Motor neuron (in vitro differentiated cells): Measurements from ENCODE around the gene DDX1. TPM values are rescaled to one million over a fixed set of nuclear protein-coding genes. Genes with fewer than 3 reads are reported as not detected.

Experiments
- ATAC-seq, 8 experiments: fragments of 200-7000 bp; cut with Tn5 transposase; replicated peaks in 6 of 8; 2 replicates each; pipeline ENCODE4 v1.8.0; 2021; ENCODE audit warnings: mild to moderate bottlenecking in 8 of 8, moderate library complexity in 8 of 8
- H3K27ac ChIP-seq, 2 donors: fragments of 250-450 bp; sonication (Bioruptor Pico); 2 replicates each; pipeline ENCODE4 v1.9.0; 2021; ENCODE audit warnings: antibody characterized with exemption in 2 of 2, mild to moderate bottlenecking in 2 of 2, moderate library complexity in 1 of 2
- H3K4me1 ChIP-seq, 2 donors: fragments of 250-450 bp; sonication (Bioruptor Pico); replicated peaks in 1 of 2; 2 replicates each; pipeline ENCODE4 v1.6.1; 2021; ENCODE audit warnings: antibody characterized with exemption in 2 of 2, mild to moderate bottlenecking in 2 of 2, moderate library complexity in 1 of 2
- H3K4me3 ChIP-seq, 5 donors: fragments of 250-450 bp; sonication (Bioruptor Pico); 2 replicates each; pipeline ENCODE4 v1.9.0; 2021; ENCODE audit warnings: antibody characterized with exemption in 5 of 5, mild to moderate bottlenecking in 5 of 5, moderate library complexity in 4 of 5
- WGBS, 10 experiments: fragments of 450-650 bp; shearing (Covaris generic); methylation state at CpG; one replicate each; pipeline ENCODE4 v1.0.0; 2022; 5-methylcytosine and 5-hydroxymethylcytosine counted together
- in situ Hi-C, 9 experiments: fragments of 400-800 bp; cut with MboI; loops; one replicate each; pipeline ENCODE4 v1.15.0; 2021; ENCODE audit warnings: low sequenced_read_pairs in 9 of 9, low pct_unique_long_range_greater_than_20kb in 2 of 9; ENCODE audit not compliant: unreplicated experiment in 9 of 9
- total RNA-seq, 8 experiments: library from RNA; unstranded; fragments of 300-600 nt; gene quantifications; 2 replicates each; pipeline versions ENCODE4 v1.2.3 to v1.2.4, GENCODE V29; 2022

The DDX1 gene
- total RNA-seq, 8 experiments from 2014 or later, result 64.3 to 139 (median 88.9) TPM

GRCh38 chr2:15623898-15624541 is 32.4 kb downstream of the DDX1 start:
- in situ Hi-C loops, result no loop called here
- H3K4me1 ChIP-seq, result no peaks in the 10 kb centered on the region
- ATAC-seq, result no peak

GRCh38 chr2:15624903-15625302 is 33.2 kb downstream of the DDX1 start:
- no peak for ATAC-seq
- in situ Hi-C loops, result loop anchor here in 5 of 9 experiments (25.0 kb wide), 6 partner anchors 312 to 1137 kb away; partner anchors contain the start of gene MYCN (in 2 of the 5)
- H3K4me1 ChIP-seq, result no peaks in the 10 kb centered on the region
- no peak overlapping the region for H3K27ac ChIP-seq
- no peak overlapping the region for H3K4me3 ChIP-seq

More at GRCh38 chr2:15623898-15624541, 32.4 kb downstream of the DDX1 start:
- 61 to 100% (median 78%) methylated on average over 2 to 4 of the region's 4 CpGs for WGBS, 10 experiments
- Histone ChIP-seq H3K27ac (no peak overlapping the region), H3K4me3 (no peak overlapping the region)

DNA sequence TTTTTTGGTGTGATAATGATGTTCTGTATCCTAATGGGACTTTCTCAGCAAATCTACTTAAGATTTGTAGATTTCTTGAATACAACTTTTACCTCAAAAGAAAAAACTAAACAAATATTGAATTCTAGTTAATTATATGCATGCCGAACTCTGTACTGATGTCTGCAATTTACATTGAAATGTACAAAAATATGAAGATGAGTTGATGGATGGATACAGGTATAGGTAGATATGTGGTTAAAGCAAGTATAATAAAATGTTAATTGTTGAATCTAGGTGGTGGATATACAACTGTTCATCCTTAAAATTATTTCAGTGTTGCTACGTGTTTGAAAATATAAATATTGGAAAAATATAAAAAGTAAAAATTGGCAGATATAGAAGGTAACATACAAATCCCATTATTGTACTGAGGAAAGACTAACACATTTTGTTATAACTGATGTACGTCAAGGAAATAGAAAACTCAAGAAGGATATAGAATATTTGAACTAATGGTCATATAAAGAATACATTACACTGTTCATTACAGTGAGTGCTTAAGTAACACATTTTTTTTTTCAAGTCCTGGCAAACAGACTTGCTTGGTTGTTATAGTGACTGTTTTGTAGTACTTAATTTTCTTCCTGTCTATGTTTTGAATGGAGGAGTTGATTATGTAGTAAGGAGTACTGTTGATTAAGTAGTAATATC is 33.8 kb downstream of the DDX1 start:
- 75 to 100% (median 99%) methylated on average over 2 to 3 of the region's 3 CpGs for WGBS, 10 experiments
- Histone ChIP-seq H3K27ac (no peak overlapping the region), H3K4me3 (no peak overlapping the region), H3K4me1 (no peaks in the 10 kb centered on the region)
- ATAC-seq, result no peak
- in situ Hi-C loops, result loop anchor here in 5 of 9 experiments (25.0 kb wide), 6 partner anchors 312 to 1137 kb away; partner anchors contain the start of gene MYCN (in 2 of the 5)

GRCh38 chr2:15626126-15626525 is 34.5 kb downstream of the DDX1 start:
- no peak for ATAC-seq
- Histone ChIP-seq H3K4me3 (no peak overlapping the region), H3K4me1 (no peaks in the 10 kb centered on the region), H3K27ac (no peak overlapping the region)
- in situ Hi-C loops, result loop anchor here in 5 of 9 experiments (25.0 kb wide), 6 partner anchors 311 to 1136 kb away; partner anchors contain the start of gene MYCN (in 2 of the 5)

- Histone ChIP-seq H3K4me3 (no peak overlapping the region), H3K27ac (no peak overlapping the region), H3K4me1 (no peaks in the 10 kb centered on the region)
- no peak for ATAC-seq
- in situ Hi-C loops, result loop anchor here in 5 of 9 experiments (25.0 kb wide), 6 partner anchors 310 to 1135 kb away; partner anchors contain the start of gene MYCN (in 2 of the 5)
Observed at GRCh38 chr2:15626967-15627366, 35.3 kb downstream of the DDX1 start.

DNA sequence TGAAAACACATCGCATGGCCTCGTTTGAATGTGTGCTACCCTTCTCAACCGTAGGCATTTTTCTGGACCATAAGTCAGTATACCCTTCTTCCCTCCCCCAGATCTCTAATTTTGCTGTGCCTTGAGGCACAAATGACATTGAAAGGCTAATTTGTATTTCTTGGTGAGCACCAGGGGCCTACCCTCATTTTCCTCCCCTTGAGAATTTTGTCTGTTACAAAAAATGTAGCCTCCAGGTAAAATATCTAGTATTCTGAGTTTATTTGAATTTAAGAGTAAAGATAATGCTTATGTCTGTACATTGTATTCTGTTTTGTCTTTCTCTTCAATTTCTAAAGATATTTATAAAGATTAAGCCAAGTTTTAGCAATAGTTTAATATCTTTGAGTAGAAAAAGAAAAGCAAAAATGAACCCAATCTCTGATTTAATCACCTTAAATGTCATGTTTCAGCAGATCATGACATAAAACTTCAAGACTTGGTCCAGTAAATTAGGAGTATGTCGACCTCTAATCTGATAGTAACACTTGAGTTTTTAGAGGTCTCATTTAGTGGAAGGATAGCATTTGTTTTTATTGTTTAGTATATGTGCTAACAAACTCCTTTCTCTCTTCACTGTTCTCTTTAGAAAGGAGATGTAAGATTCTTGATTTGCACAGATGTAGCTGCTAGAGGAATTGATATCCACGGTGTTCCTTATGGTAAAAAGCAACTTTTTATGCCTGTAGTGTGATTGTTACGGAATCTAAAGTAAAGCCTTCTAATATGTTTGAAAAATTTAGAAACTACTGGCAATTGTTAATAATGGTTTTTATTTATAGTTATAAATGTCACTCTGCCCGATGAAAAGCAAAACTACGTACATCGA is 36.4 kb downstream of the DDX1 start:
- no peak for ATAC-seq
- no peak overlapping the region for H3K4me3 ChIP-seq
- no peaks in the 10 kb centered on the region for H3K4me1 ChIP-seq
- 73 to 99% (median 95%) methylated on average over 2 to 9 of the region's 9 CpGs for WGBS, 10 experiments
- no peak overlapping the region for H3K27ac ChIP-seq
- in situ Hi-C loops, result loop anchor here in 5 of 9 experiments (25.0 kb wide), 6 partner anchors 309 to 1134 kb away; partner anchors contain the start of gene MYCN (in 2 of the 5)

- Histone ChIP-seq H3K27ac (no peak overlapping the region), H3K4me1 (no peaks in the 10 kb centered on the region), H3K4me3 (no peak overlapping the region)
- ATAC-seq, result no peak
- 77 to 100% (median 97%) methylated on average over 1 to 5 of the region's 5 CpGs; no CpG with 5 or more reads in 1 of the 10 experiments for WGBS, 10 experiments
- in situ Hi-C loops, result loop anchor here in 5 of 9 experiments (25.0 kb wide), 6 partner anchors 308 to 1133 kb away; partner anchors contain the start of gene MYCN (in 2 of the 5)
Observed at GRCh38 chr2:15628899-15629855, 37.5 kb downstream of the DDX1 start.

- Histone ChIP-seq H3K4me3 (no peak overlapping the region), H3K27ac (no peak overlapping the region), H3K4me1 (no peaks in the 10 kb centered on the region)
- in situ Hi-C loops, result loop anchor here in 6 of 9 experiments (10.0 to 25.0 kb wide), 7 partner anchors 304 to 1132 kb away; partner anchors contain the start of gene MYCN (in 2 of the 6)
- ATAC-seq, result no peak
- 50 to 97% (median 87%) methylated on average over 2 to 4 of the region's 4 CpGs; no CpG with 5 or more reads in 1 of the 10 experiments for WGBS, 10 experiments
Observed at GRCh38 chr2:15630121-15630977, 38.7 kb downstream of the DDX1 start.

- Histone ChIP-seq H3K4me1 (no peaks in the 10 kb centered on the region), H3K4me3 (no peak overlapping the region), H3K27ac (no peak overlapping the region)
- no peak for ATAC-seq
- in situ Hi-C loops, result loop anchor here in 6 of 9 experiments (10.0 to 25.0 kb wide), 7 partner anchors 304 to 1131 kb away; partner anchors contain the start of gene MYCN (in 2 of the 6)
- 79 to 100% (median 94%) methylated on average over 3 to 7 of the region's 7 CpGs for WGBS, 10 experiments
Observed at GRCh38 chr2:15630978-15631719, 39.5 kb downstream of the DDX1 start.

DNA sequence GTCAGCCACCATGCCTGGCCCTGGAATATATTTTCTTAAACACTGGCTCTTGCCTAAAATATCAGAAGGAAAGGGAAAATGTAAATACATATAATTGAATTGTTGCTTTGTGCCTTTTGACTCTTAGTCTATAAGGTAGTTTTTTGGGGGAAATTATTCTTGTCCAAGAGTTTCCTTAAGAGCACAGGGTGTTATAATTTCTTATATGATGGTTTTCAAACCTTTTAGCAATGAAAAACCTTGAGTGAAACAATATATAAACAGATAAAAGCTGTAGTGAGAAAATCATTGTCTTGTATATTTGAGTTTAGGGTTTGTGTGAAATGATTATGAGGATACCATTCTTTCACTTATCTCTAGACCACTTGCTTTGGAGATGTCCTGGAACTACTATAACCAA is 40.2 kb downstream of the DDX1 start:
- in situ Hi-C loops, result loop anchor here in 6 of 9 experiments (10.0 to 25.0 kb wide), 7 partner anchors 303 to 1130 kb away; partner anchors contain the start of gene MYCN (in 2 of the 6)
- Histone ChIP-seq H3K4me1 (no peaks in the 10 kb centered on the region), H3K27ac (no peak overlapping the region), H3K4me3 (no peak overlapping the region)
- no peak for ATAC-seq
